NOMO-1 (cell line): Measurements from ENCODE around the gene FAHD1.
"Not testable (repeated sequence)": the region's sequence is repeated elsewhere in the genome, so short reads cannot be mapped to it uniquely, and the experiment has no call there.

ENCODE experiments used
- DNase-seq, 2 experiments: peaks; one replicate each; lab custom pipeline; 2025; ENCODE audit not compliant: unreplicated experiment in 2 of 2; lab: John Stamatoyannopoulos, UW

The FAHD1 gene

DNA sequence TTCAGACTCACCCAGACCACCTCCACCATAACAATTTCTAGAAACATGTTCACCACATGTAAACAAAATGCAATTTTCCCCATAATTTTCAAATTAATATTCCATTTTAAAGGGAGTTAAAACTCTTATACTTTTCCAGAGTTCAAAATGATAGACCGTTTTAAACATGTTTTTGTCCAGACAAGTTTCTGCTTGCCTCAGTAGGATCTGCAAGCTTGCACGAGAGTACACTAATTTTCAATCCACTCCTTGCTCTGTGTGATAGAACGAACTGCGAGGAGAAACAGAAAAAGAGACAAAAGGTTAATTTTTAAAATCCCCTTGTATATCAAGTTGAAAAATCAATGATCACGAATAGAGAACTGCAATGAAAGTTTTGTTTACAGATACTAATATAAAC lies 7.1 kb downstream of the FAHD1 start:
- DNase-seq = no peak

DNA sequence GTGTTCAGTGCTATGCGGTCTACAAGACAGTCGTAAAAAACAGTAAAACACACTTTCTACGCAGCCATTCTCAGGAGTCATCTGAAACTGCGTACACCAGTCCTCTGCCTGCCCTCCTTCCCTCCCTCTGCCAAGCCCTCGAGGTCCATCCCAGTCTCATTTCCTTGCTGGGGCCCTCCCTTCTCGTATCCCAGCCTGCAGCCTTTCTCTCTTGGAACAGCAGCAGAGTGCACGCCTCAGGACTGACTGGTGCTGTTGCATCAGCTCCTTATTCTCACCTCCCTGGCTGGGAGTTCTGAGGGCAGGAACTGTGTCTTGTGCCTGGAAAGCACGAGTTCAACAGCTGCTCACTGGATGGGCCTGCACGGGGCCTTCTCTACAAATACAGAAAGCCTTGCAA lies 12.5 kb downstream of the FAHD1 start:
- no peak for DNase-seq

DNA sequence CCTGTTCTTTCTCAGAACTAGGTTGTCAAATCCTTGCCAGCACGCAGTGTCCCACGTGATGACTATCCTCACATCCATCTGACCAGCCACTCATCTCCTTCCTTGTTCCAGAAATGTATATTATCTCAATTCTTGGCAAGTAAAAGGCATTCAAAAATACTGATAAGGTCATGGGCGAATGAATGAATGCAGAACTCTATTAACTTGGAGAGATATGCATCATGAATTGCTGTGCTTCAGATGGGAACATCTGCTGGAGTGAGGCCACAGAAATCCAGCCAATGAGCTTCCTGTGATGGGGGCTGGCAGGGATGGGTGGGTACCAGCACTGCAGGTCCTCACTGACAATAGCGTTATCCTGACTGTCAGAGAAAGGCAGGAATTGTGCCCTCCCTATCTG lies 19.0 kb downstream of the FAHD1 start:
- no peak for DNase-seq

DNA sequence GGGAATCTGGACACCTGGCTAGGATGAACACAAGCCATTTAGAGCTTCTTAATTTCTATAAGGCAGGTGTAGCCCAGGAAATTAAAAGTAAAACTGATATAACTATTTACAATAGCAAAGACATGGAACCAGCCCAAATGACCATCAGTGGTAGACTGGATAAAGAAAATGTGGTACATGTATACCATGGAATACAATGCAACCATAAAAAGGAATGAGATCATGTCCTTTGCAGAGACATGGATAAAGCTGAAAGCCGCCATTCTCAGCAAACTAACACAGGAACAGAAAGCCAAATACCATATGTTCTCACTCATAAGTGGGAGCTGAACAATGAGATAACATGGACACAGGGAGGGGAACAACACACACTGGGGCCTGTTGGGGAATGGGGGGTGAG lies 19.4 kb downstream of the FAHD1 start:
- no peak for DNase-seq

DNA sequence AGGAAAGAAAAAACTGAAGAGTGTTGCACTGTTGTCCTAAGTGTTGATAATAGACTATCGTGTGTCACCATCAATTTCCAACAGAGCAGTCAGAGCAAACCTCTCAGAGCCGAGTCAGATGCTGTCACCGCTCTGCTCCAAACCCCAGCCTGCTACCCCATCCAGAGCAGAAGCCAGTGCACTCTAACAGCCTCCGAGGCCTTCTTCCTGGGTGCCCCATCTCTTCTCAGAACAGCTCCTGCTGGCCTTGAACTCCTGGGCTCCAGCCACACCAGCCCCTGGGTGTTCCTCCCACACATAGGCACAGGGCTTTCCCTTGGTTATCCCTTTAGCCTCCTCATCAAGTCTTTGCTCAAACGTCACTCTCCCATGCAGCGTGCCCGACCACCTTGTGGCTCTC lies 24.0 kb downstream of the FAHD1 start:
- no peak for DNase-seq

DNA sequence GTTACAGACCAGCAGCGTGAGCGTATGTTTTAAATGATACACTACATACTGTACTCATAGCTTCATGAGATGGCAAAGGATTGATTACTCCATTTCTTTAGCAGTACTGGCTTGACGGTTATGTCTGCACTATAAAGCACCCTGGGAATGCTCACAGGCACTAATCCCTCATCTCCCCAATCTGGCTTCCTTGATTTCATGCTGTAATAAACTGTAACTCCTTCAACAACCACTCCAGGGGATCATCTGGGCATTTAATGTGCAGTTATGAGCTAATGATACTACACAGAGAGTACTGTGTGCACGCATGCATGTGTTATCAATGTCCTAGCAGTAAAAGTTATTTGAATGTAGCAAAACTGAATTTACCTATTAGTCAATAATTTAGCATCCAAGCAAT lies 24.8 kb downstream of the FAHD1 start:
- DNase-seq = no peak

DNA sequence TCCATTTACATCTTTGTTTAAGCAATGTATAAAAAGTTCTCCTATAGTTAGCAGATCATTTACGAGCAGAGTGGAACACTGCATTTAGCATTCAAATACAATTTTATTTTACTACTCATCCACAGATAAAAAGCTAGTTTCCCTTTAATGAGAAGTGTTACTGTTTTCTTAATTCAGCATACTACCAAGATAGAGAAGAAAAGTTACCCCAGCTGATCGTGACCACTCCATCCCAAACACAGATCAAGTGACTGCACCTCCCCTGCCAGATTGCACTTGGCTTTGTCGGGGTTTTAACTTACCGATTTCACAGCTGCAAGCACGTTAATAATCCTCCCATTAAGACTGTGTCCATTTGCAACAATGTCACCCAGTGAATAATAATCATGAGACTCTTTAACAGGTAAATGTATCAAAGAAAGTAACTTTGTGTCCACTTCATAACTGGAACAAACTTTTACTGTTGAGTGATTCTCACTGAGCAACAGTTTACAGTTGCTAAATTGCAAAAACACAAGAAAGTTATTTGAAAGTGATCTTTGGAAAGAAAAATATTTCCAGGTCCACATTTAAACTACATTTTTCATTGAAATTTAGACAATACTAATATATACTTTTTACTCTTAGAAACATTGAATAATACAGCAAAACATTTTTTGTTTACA lies 30.6 kb downstream of the FAHD1 start:
- no peak for DNase-seq

DNA sequence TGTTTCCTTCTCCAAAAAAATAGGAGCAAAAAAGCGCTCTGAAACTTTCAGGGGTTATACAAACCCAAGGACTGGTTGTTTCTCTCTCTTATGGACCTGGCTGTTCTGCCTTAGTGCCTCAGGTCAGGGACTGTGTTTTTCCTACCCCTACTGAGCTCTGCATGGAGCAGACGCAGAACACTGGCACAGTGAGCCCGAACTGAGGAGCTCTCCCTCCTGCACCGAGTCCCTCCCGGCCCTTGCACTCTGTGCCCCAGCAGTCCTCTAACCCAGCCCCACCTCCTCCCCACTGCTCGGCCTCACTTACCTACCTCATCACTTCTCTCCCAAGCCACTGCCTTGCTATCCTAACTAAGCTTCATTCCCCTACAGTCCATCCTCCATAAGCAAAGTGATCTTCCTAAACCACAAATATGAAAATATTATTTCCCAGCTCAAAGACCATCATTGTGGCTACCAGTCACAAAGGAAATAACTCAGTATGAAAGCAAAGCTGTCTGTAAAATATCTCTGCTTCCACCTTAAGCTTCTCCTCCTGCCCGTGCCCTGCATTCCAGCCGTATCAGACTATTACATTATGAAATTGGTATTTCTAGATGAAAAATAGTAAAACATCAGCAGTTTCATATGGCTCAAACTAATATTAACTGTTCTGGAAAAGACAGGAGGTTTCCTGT lies 31.3 kb downstream of the FAHD1 start:
- DNase-seq = no peak

DNA sequence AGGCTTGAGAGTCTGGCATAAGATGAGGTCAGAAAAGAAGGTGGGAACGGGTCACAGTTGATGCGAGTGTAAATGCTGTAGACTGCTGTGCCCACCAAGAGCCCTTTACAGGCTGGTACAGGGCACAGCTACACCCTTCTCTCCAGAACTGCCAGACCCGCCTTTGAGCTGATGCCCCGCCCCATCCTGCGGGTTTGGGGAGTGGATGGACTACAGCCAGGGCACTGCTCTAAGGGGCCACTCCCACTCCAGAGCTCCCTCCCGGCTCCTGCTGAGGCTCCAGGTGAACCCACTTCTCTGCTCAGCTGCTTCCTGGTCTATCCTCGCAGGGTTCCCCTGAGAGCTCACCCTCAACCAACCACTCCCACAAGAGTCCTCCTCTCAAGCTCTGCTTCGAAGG lies 32.6 kb downstream of the FAHD1 start:
- no peak for DNase-seq

DNA sequence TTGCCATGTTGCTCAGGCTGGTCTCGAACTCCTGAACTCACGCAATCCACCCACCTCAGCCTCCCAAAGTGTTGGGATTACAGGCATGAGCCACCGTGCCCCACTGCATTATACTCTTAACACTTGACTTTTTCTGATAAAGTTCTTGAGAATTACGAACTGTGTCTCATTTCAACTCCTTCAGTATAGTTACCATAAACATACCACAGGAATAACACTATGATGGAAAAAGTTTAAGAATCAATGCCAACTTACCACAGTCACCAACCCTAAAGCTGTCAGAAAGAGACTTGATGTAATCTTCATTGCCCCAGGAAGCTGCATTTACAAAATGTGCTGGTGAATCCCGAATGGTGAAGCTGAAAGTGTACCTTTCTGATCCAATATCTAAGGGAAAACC lies 34.7 kb downstream of the FAHD1 start:
- DNase-seq = no peak

DNA sequence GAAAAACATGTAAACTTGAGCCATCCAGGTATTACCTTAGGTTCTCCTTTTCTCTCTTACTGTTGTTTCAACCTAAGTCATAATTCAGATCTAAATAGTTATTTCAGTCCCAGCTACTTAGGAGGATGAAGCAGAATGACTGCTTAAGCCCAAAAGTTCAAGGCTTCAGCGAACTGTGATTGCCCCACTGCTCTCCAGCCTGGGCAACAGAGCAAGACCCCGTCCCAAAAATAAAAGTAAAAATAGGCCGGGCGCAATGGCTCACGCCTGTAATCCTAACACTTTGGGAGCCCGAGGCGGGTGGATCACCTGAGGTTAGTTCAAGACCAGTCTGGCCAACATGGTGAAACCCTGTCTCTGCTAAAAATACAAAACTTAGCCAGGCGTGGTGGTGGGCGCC lies 35.4 kb downstream of the FAHD1 start:
- no peak for DNase-seq

DNA sequence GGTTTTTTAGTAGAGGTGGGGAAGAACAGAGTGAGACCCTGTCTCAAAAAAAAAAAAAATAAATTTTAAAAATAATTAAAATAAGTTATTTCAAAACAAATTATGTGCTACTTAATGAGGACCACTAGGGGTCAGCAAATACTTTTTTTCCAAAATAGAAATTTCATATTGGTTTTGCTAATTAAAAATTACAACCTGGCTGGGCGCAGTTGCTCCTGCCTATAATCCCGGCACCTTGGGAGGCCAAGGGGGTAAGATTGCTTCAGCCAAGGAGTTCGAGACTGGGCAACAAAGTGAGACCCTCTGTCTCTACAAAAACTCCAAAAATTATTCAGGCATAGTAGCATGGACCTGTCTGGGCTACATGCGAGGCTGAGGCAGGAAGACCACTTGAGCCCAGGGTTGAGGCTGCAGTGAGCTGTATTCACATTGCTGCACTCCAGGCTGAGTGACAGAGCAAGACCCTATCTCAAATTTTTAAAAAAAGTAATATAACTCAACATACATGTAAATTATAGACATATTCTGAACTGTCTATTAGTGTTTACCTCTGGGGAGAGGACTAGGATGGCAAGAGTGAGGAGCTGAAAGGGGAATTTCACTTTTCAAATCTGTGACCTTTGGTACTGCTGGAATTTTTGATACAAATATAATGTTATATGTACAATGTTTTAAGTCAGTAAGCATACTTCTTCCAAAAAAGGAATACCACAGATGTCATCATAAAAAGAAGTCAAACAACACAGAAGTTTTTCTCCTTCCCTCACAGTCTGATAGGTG lies 36.9 kb downstream of the FAHD1 start:
- DNase-seq = peak in 1 of 2 experiments; percentile 63

DNA sequence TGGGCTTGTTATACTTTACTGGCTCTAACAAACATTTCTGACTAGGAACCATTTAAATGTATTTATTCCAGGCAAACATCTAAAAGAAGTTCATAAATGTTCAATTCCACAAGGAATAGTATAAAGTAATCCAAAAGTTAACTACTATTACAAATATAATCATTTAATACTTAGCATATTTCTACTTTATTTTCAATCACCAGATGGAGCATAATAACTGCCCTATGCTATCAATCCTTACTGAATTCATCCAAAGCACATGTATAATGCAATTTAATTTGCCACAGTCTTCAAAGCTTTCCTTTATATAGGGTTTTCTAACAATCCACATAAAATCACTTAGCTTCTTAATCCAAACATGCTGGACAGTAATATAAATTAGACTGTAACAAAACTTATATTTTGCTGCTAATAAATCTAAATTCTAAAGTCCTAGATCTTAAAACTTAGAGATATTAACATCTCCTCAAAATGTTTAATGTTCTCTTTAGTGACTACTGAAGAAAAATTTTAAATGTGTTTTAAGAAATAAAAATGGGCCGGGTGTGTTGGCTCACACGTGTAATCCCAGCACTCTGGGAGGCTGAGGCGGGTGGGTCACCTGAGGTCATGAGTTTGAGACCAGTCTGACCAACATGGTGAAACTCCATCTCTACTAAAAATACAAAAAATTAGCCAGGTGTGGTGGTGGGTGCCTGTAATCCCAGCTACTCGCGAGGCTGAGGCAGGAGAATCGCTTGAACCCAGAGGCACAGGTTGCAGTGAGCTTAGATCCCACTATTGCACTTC lies 39.1 kb downstream of the FAHD1 start:
- no peak for DNase-seq

DNA sequence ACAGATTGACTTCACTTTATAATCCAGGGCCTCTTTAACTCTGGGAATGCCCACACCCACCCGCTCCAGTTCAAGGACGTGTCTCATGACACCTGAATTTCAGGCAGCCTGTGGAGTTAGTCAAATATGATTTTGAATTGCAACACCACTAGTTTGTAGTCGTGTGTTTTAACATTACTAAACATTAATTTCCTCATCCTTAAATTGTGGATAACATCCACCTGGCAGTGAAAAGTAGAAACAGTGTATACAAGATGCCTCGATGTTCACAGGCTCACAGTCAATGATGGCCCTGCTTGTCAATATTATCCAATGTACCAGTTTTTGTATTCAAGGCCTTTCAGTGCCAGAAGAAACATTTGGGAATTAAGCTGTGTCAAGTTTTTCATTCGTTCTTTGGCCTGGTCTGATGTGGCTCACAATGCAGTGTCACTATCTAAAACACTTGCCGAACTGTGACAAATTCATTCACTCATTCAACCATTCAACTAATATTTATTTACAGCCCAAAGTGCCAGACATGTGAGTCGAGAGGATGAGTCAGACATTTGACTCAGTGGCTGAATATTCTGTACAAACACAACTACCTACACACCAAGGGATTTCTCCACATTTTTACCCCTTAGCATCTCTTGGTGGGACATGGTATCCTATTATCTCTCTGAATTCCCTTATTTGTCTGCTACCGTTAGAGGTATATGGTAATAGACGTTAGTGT lies 43.5 kb downstream of the FAHD1 start:
- DNase-seq = no peak

DNA sequence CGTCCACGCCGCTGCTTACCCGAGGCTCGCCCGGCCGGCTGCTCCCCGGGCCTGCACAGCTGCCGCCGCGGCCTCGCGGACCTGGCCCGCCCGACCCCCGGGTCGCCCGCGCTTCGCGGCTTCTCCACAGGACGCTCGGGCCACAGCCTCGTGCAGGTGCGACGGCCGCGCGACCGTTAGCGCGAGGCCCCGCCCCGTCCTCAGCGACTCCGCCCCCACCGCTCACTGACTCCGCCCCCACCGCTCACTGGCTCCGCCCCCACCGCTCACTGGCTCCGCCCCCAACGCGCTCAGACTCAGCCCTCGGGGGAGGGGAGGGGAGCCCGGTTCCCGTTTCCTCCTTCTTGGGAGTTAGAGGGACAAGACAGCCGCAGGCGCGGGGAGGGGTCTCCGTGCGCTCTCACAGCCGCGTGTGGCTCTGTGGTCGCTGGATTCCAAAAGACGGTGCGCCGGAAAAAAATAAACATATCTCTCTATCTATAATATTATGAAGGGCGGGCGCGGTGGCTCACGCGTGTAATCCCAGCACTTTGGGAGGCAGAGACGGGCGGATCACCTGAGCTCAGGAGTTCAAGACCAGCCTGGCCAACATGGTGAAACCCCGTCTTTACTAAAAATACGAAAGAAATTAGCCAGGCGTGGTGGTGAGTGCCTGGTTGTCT lies 45.1 kb downstream of the FAHD1 start, which contains the start of gene MEIOB:
MEIOB (minus strand) TSS at position 191 of the 662 bp plus-strand sequence. CDS start 3,989 bp downstream, outside the sequence.
- peak; percentile 57 to 65 for DNase-seq

DNA sequence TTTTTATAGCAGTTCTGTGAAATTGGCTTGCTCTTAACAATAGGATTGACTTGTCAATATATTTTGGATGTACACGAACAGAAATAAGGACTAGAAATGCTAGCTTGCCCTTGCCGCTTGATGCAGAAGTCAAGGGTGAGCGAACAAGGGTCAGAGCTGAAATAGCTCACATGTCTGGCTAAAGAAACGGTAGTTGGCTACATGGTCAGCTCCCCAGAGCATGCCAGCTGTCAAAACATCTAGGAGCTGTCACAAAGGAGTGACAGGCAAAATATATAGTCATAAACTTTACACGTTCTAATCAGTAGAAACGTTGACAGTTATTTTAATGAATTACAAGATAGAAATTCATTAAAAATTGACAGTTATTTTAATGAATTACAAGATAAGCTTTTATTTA lies 47.8 kb downstream of the FAHD1 start:
- no peak for DNase-seq

DNA sequence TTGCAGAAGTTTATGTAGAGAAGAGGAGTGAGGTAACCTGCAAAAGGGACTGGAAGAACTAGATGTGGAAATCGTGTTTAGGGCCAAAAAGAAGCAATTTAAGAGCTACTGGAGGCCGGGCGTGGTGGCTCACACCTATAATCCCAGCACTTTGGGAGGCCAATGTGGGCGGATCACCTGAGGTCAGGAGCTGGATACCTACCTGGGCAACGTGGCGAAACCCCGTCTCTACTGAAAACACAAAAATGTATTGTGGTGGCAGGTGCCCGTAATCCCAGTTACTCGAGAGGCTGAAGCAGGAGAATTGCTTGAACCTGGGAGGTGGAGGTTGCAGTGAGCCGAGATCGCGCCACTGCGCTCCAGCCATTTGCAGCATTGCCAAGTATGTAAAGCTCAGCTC lies 49.1 kb downstream of the FAHD1 start:
- not testable (repeated sequence) for DNase-seq

DNA sequence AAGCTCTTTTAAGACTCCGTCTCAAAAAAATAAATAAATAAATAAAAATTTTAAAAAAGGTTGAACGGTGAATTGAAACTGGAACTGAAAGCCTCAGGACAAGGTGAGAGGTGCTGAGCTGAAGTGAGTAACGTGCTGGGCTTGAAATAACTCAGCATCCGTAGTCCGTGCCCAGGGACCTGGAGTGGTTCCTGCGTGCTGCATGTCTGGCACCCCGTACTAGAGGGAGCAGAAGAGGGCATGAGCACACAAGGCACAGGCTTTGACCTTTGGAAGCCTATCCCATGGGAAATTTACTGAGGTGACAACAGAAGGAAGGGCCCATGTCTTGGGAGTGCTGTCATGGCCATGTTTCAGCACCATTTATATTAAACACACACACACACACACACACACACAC lies 49.5 kb downstream of the FAHD1 start:
- DNase-seq = no peak

DNA sequence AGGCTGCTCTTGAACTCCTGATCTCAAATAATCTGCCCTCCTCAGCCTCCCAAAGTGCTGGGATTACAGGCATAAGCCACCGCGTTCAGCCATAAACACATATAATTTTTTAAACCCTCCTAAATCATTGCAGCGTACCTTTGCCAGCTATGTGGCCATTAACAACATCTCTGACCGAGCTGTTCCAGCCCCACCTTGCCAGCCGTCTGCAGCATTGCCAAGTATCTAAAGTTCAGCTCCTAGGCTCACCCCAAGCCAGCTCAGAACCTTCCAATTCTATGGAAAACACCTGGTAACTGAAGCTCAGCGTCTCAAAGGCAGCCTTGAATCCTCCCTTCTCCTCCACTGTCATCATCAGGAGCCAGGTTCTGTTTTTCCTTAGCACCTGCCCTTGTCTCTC lies 50.1 kb downstream of the FAHD1 start:
- no peak for DNase-seq

DNA sequence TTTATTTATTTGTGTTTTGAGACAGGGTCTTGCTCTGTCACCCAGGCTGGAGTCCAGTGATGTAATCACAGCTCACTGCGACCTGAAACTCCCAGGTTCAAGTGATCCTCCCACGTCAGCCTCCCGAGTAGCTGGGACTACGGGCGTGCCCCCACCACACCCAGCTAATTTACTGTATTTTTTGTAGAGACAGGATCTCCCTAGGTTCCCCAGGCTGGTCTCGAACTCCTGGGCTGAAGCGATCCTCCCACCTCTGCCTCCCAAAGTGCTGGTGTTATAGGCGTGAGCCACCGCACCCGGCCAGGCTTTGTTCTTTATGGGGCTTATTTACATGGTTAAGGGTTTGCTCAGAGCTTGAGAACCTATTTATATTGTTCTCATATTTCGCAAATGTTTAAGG lies 50.8 kb downstream of the FAHD1 start:
- peak in 1 of 2 experiments; percentile 22 for DNase-seq
